Loucy (cell line): ENCODE measurements around the gene KDM4B.

Experiments
- H2AFZ ChIP-seq: fragments of 200-600 bp; sonication (generic); 2 replicates; pipeline ENCODE4 v1.6.0; 2016; ENCODE audit warnings: antibody characterized with exemption, mild to moderate bottlenecking, low read length, moderate library complexity
- H3F3A ChIP-seq: fragments of 200-600 bp; 2 replicates; pipeline ENCODE4 v1.6.0; 2016; ENCODE audit warnings: antibody characterized with exemption, low read depth, mild to moderate bottlenecking
- H3K27me3 ChIP-seq: fragments of 200-600 bp; sonication (generic); 2 replicates; pipeline ENCODE4 v1.6.1; 2014; ENCODE audit warnings: low read length, mild to moderate bottlenecking; ENCODE audit not compliant: insufficient read depth, poor library complexity, severe bottlenecking
- H3K36me3 ChIP-seq: fragments of 200-600 bp; sonication (generic); 2 replicates; pipeline ENCODE4 v1.6.1; 2016; ENCODE audit warnings: low read length; ENCODE audit not compliant: insufficient read depth
- H3K4me1 ChIP-seq: fragments of 200-600 bp; sonication (generic); 2 replicates; pipeline ENCODE4 v1.5.1; 2014; ENCODE audit warnings: low read length, mild to moderate bottlenecking; ENCODE audit not compliant: insufficient read depth, poor library complexity, severe bottlenecking
- H3K4me2 ChIP-seq: fragments of 200-600 bp; sonication (generic); 2 replicates; pipeline ENCODE4 v1.6.0; 2014; ENCODE audit warnings: antibody characterized with exemption, low read length, low read depth, mild to moderate bottlenecking; ENCODE audit not compliant: poor library complexity, severe bottlenecking
- H3K4me3 ChIP-seq: fragments of 200-600 bp; sonication (generic); 2 replicates; pipeline ENCODE4 v1.5.1; 2014; ENCODE audit warnings: low read length, mild to moderate bottlenecking, mixed read lengths; ENCODE audit not compliant: poor library complexity, severe bottlenecking
- H3K79me2 ChIP-seq: fragments of 200-600 bp; sonication (generic); 2 replicates; pipeline ENCODE4 v1.6.1; 2014; ENCODE audit warnings: low read length; ENCODE audit not compliant: insufficient read depth
- H3K9ac ChIP-seq: fragments of 200-600 bp; sonication (generic); 2 replicates; pipeline ENCODE4 v1.6.0; 2014; ENCODE audit warnings: mild to moderate bottlenecking, low read depth, low read length, moderate library complexity; ENCODE audit not compliant: poor library complexity, severe bottlenecking
- H3K9me2 ChIP-seq: fragments of 200-600 bp; sonication (generic); replicated peaks from 2 replicates; pipeline ENCODE4 v1.6.1; 2016; ENCODE audit warnings: low read depth, low read length, mixed read lengths
- H3K9me3 ChIP-seq: fragments of 200-600 bp; sonication (generic); 2 replicates; pipeline ENCODE4 v1.6.1; 2014; ENCODE audit warnings: mild to moderate bottlenecking, antibody characterized with exemption, low read length, low read depth; ENCODE audit not compliant: insufficient read depth
- H4K20me1 ChIP-seq: fragments of 200-600 bp; sonication (generic); 2 replicates; pipeline ENCODE4 v1.6.0; 2014; ENCODE audit warnings: antibody characterized with exemption, low read length, mild to moderate bottlenecking; ENCODE audit not compliant: insufficient read depth, poor library complexity, severe bottlenecking
- EZH2phosphoT487 ChIP-seq: fragments of 200-600 bp; IDR thresholded peaks from 2 replicates; pipeline ENCODE4 v1.6.1; 2018; ENCODE audit warnings: antibody characterized with exemption, mild to moderate bottlenecking, moderate library complexity, borderline replicate concordance
- TF ChIP-seq, protein P1 (sequence below): fragments of 200-600 bp; sonication (generic); conservative IDR thresholded peaks from 2 replicates; pipeline ENCODE4 v1.5.1; 2014; ENCODE audit warnings: mild to moderate bottlenecking, antibody characterized with exemption, low read length

The KDM4B gene

DNA sequence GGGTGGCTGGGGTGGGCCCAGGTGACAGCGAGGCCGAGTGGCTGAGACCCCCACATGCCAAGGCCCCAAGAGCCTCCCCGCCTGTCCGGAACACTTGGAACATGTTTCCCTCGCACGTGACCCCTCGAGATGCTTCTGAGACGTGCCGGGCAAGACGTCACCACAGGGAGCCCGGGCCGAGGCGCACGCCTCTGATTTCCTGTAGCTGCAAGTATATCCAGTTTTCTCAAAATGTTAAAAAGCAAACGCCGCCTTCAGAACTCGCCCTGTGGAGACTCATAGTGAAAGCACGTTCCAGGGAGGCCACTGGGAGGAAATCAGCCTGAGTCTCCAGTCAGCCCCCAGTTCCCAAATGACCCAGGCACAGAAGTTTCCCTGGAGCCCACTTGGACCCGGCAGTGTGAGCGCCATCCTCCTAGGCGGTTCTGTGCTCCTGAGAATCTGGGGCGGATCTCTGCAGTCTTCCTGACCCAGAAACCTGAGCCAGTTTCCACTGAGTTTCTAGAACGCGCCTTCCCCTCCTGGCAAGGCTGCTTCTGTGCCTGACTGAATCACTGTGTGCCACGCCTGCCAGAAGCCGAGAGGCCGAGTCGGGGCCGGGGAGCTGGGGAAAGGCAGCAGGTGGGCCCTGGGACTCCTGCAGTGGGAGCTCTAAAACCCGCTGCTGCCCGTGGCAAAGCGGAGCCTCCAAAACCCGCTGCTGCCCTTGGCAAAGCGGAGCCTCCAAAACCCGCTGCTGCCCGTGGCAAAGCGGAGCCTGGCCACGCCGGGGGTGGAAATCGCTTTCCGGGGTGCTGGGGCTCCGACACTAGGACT lies 179.3 kb downstream of the KDM4B start:
- H3K4me3 ChIP-seq: no peak overlapping the region
- no peaks in the 10 kb centered on the region for H3K27me3 ChIP-seq
- H2AFZ ChIP-seq: no peak overlapping the region
- H3K4me2 ChIP-seq: no peak overlapping the region
- no peaks in the 10 kb centered on the region for H3K79me2 ChIP-seq
- H3K9ac ChIP-seq: no peak overlapping the region
- no peaks in the 10 kb centered on the region for H3K9me3 ChIP-seq
- no peaks in the 10 kb centered on the region for H4K20me1 ChIP-seq
- TF ChIP-seq, protein P1, sequence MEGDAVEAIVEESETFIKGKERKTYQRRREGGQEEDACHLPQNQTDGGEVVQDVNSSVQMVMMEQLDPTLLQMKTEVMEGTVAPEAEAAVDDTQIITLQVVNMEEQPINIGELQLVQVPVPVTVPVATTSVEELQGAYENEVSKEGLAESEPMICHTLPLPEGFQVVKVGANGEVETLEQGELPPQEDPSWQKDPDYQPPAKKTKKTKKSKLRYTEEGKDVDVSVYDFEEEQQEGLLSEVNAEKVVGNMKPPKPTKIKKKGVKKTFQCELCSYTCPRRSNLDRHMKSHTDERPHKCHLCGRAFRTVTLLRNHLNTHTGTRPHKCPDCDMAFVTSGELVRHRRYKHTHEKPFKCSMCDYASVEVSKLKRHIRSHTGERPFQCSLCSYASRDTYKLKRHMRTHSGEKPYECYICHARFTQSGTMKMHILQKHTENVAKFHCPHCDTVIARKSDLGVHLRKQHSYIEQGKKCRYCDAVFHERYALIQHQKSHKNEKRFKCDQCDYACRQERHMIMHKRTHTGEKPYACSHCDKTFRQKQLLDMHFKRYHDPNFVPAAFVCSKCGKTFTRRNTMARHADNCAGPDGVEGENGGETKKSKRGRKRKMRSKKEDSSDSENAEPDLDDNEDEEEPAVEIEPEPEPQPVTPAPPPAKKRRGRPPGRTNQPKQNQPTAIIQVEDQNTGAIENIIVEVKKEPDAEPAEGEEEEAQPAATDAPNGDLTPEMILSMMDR: no peak
- no peak for TF ChIP-seq EZH2phosphoT487
- peaks cover 5% of the 10 kb centered on the region for H3K4me1 ChIP-seq
- peaks cover 42% of the 10 kb centered on the region; the same call in 1 of the 2 replicates for H3K36me3 ChIP-seq
- H3F3A ChIP-seq: no peaks in the 10 kb centered on the region
- H3K9me2 ChIP-seq: no peaks in the 10 kb centered on the region

DNA sequence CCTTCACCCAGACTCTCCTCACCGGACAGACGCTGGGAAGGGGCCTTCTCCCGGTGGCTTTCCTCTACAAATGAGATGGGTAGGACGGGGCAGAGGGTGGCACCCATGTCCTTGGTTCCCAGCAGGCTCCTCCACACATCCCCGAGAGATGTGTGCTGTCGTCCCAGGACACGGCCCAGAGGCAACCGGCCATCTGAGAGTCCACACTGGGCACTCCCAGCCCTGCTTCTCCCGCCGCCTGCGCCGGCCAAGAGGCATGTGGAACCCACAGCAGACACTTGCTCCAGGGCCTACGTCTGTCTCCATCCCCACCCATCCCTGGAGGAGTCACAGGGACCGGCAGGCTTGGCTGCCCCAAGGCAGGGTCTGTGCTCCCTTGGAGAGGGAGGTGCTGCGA lies 179.9 kb downstream of the KDM4B start:
- no peak overlapping the region for H2AFZ ChIP-seq
- H3K9ac ChIP-seq: no peak overlapping the region
- no peak for TF ChIP-seq EZH2phosphoT487
- TF ChIP-seq, protein P1: no peak
- H3K9me3 ChIP-seq: no peaks in the 10 kb centered on the region
- H3K4me2 ChIP-seq: no peak overlapping the region
- H3K36me3 ChIP-seq: peaks cover 42% of the 10 kb centered on the region; the same call in 1 of the 2 replicates
- no peaks in the 10 kb centered on the region for H3K4me1 ChIP-seq
- H3K27me3 ChIP-seq: no peaks in the 10 kb centered on the region
- H4K20me1 ChIP-seq: no peaks in the 10 kb centered on the region
- H3K9me2 ChIP-seq: no peaks in the 10 kb centered on the region
- no peak overlapping the region for H3K4me3 ChIP-seq
- no peaks in the 10 kb centered on the region for H3F3A ChIP-seq
- H3K79me2 ChIP-seq: no peaks in the 10 kb centered on the region

DNA sequence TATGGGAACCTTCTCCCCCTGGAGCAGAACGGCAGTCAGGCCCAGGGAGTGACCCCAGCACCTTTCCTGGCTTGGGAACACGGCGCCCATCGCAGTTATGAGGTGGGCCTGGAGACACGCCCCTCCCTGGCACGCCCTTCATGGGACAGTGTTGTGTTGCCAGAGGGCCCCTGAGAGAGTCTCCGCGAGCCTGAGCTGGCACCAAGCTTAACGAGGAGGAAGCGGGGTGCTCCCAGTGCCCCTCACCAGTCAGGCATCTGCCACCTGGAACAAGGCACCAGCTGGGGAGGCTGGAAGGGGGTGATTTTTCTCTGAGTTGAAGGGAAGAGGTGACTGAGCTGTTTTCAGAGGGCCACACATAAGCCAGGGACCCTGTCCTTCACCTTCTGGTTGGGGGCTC lies 180.6 kb downstream of the KDM4B start:
- no peak overlapping the region for H3K9ac ChIP-seq
- no peaks in the 10 kb centered on the region for H3K79me2 ChIP-seq
- H3K27me3 ChIP-seq: no peaks in the 10 kb centered on the region
- no peaks in the 10 kb centered on the region for H3K9me2 ChIP-seq
- H3K4me3 ChIP-seq: no peak overlapping the region
- no peaks in the 10 kb centered on the region for H3K9me3 ChIP-seq
- H3K4me1 ChIP-seq: no peaks in the 10 kb centered on the region
- peaks cover 40% of the 10 kb centered on the region; the same call in 1 of the 2 replicates for H3K36me3 ChIP-seq
- no peak overlapping the region for H3K4me2 ChIP-seq
- H3F3A ChIP-seq: no peaks in the 10 kb centered on the region
- no peaks in the 10 kb centered on the region for H4K20me1 ChIP-seq
- H2AFZ ChIP-seq: no peak overlapping the region
- no peak for TF ChIP-seq EZH2phosphoT487
- TF ChIP-seq, protein P1: no peak
